NB4 (cell line): Measurements from ENCODE around the gene RNF130.

Experiments
- DNase-seq: peaks from one replicate; pipeline ENCODE4 v3.0.0; 2010; ENCODE audit warnings: low read depth
- H3K4me3 ChIP-seq: one replicate; pipeline ENCODE4 v1.5.1; 2011; ENCODE audit warnings: mild to moderate bottlenecking, low read depth, low read length, moderate library complexity
- CTCF ChIP-seq: IDR thresholded peaks from one replicate; pipeline ENCODE4 v1.5.1; 2012; ENCODE audit warnings: low read depth, low read length
- MAX ChIP-seq: IDR thresholded peaks from 2 replicates; pipeline ENCODE4 v1.6.1; 2011; ENCODE audit warnings: low read depth, low read length
- MYC ChIP-seq: IDR thresholded peaks from 2 replicates; pipeline ENCODE4 v1.6.1; 2011; ENCODE audit warnings: low read depth, low read length
- POLR2A ChIP-seq: IDR thresholded peaks from 2 replicates; pipeline ENCODE4 v1.6.1; 2011; ENCODE audit warnings: mild to moderate bottlenecking; ENCODE audit not compliant: insufficient read length; ENCODE audit errors: extremely low read depth

The RNF130 gene

DNA sequence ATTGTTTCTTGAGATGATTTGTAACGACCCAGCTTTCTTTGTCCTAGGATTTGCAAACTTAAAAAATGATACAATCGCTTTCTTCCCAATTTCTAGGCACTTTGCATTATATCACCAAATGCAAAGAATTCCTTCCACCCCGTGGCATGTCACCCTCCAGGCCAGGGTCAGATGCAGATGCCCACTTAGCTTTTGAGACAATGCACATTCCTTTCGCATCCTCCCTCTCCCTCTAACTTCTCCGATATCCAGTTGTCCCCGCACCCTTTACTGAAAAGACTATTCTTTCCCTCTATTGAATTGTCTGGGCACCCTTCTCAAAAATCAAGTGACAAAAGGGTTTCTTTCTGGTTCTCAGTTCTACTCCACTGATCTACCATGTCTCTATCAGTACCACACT, 17.3 kb downstream of the RNF130 start:
- no peak for DNase-seq
- H3K4me3 ChIP-seq = no peak overlapping the region
- TF ChIP-seq POLR2A (no peak), MYC (no peak), CTCF (no peak), MAX (no peak)

GRCh38 chr5:180053061-180053602, 18.4 kb downstream of the RNF130 start:
- DNase-seq = no peak
- no peak overlapping the region for H3K4me3 ChIP-seq
- TF ChIP-seq CTCF (no peak), MAX (no peak)

DNA sequence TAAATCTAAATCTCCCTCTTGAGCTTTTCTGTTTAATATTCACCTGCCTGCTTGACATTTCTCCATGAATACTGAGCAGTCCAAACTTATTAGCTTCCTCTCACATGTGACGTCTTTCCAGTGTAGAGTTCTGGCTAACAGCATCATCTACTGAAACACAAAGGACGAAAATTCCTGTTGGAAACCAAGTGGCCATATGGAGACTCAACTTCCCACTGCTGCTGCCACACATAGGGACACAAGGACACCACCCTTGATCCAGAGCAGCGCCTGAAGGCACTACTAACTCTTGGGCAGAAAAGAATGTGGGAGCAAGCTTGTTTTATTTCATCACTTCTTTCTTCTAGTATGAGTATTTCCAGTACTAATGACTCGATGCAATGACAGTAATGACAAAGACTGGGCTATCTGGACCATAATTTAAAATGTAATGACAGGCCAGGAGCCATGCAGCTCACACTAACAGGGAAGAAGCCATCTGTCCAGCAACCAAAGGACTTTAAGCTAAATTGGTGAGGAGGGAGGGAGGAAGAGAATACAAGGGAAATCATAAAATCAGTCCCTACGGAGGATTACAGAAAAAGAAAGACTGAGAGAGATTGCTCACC, 19.2 kb downstream of the RNF130 start:
- no peak overlapping the region for H3K4me3 ChIP-seq
- no peak for TF ChIP-seq MAX
- TF ChIP-seq MYC = no peak
- TF ChIP-seq CTCF = no peak
- TF ChIP-seq POLR2A = no peak
- no peak for DNase-seq

DNA sequence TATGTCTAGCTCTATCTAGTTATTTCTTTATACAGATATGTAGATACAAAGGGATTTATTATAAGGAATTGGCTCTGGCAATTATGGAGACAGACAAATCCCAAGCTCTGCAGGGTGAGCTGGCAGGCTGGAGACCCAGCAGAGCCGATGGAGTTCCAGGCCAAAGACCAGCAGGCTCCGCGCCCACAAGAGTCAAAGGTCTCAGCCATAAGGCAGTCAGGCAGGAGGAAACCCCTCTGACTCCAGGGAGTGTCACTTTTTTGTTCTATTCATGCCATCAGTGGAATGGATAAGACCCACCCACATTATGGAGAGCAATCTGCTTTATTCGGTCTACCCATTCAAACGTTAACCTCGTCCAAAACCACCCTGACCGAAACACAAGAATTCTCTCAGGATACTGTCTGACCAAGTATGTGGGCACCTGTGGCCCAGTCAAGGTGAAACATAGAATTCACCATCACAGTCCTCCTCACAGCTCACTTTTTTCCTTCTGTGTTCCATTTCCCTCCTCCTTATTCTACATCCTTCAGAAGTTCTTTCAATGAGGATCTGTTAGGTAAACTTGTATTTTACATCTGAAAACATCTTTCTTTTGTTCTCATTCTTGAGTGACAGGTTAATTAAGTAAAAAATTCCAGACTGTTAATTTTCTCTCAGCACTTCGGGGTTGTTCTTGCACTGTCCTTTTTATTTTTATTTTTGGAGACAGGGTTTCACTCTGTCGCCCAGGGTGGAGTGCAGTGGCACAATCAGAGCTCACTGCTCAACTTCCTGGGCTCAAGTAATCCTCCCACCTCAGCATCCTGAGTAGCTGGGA, 21.2 kb downstream of the RNF130 start:
- TF ChIP-seq CTCF = no peak
- no peak for TF ChIP-seq MAX
- no peak for TF ChIP-seq POLR2A
- TF ChIP-seq MYC = no peak
- DNase-seq = no peak
- H3K4me3 ChIP-seq = no peak overlapping the region

DNA sequence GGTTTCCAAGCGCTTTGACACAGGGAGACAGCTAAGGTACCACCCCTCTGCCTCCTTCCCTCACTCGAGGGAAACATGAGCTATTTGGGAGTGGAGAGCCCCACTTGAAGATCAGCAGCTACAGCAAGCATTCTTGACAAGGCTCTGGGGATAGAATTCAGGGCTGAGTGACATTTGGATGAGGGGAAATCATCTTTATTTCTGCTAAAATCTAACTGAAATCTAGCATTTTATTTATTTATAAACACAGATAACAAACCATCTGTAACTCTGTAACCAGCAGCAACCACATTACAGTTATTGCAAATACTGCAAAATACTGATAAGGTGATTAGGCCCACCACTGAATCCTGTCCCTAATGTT, 22.4 kb downstream of the RNF130 start:
- no peak for DNase-seq
- no peak overlapping the region for H3K4me3 ChIP-seq

More for the DNA sequence above, 22.4 kb downstream of the RNF130 start:
- no peak for TF ChIP-seq POLR2A
- no peak for TF ChIP-seq MAX
- TF ChIP-seq CTCF = no peak
- no peak for TF ChIP-seq MYC
